GM21528 (cell line): ENCODE measurements around the gene ELP5.

ENCODE experiments used
- ATAC-seq: cut with Tn5 transposase; IDR thresholded peaks from one replicate; pipeline ENCODE4 v1.9.1; 2021; ENCODE audit warnings: mild to moderate bottlenecking, moderate library complexity; ENCODE audit not compliant: unreplicated experiment, low FRiP score

Gene ELP5

DNA sequence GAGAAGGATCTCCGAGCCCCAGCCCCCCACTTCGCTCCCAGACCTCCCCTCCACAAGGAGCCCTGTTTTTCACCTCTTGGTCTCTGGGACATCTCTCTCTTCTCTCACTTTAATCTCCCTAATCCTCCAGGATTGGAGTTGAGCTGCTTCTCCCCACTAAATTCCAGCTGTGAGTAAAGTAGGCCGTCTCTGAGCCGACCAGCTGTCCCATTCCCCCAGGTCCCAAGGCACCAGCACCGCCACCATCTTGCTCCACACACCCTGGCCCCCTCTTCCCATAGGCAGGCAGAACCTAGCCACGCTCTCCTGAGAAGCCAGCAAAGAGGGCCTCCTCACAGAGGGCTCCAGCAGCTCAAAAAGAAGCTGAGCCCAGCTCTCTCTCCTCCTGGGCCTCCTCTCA lies 33.3 kb upstream of the ELP5 start:
- ATAC-seq: no peak

GRCh38 chr17:7219229-7219811 lies 32.7 kb upstream of the ELP5 start:
- ATAC-seq: no peak

DNA sequence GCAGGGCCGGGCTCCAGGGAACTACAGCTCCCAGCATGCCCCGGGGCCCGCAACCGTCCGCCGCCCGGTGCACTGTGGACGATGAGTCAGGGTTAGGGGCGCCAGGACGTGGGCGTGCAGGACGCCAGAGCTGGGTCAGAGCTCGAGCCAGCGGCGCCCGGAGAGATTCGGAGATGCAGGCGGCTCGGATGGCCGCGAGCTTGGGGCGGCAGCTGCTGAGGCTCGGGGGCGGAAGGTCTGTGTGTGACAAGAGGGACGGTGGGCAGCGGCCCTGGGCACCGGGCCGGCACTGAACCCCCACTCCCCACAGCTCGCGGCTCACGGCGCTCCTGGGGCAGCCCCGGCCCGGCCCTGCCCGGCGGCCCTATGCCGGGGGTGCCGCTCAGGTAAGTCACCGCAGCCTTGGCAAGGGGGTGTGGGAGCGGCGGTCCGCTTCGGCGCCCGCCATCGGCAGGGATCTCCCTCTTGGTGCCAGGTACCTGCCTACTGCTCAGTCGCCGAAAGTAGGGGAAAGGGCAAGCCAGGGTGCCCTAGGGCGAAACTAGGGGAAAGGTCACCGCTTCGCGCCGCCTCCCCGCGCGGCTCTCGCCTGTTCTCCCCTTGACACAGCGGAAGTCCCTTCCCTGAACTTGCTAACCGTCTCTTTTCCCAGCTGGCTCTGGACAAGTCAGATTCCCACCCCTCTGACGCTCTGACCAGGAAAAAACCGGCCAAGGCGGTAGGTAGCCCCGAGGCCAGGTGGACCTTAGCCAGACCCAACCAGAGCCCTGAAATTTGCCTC lies 32.0 kb upstream of the ELP5 start, which contains the start of the genes ACADVL and DLG4:
ACADVL (plus strand) TSS at position 127 of the 781 bp plus-strand sequence; CDS start at position 174, 47 bp downstream.
DLG4 (minus strand) TSS at position 25 of the 781 bp plus-strand sequence.
- peak; percentile 61 for ATAC-seq

GRCh38 chr17:7220593-7221277 lies 31.3 kb upstream of the ELP5 start:
- no peak for ATAC-seq

- ATAC-seq: no peak
Observed at GRCh38 chr17:7221278-7222092, 30.5 kb upstream of the ELP5 start.

DNA sequence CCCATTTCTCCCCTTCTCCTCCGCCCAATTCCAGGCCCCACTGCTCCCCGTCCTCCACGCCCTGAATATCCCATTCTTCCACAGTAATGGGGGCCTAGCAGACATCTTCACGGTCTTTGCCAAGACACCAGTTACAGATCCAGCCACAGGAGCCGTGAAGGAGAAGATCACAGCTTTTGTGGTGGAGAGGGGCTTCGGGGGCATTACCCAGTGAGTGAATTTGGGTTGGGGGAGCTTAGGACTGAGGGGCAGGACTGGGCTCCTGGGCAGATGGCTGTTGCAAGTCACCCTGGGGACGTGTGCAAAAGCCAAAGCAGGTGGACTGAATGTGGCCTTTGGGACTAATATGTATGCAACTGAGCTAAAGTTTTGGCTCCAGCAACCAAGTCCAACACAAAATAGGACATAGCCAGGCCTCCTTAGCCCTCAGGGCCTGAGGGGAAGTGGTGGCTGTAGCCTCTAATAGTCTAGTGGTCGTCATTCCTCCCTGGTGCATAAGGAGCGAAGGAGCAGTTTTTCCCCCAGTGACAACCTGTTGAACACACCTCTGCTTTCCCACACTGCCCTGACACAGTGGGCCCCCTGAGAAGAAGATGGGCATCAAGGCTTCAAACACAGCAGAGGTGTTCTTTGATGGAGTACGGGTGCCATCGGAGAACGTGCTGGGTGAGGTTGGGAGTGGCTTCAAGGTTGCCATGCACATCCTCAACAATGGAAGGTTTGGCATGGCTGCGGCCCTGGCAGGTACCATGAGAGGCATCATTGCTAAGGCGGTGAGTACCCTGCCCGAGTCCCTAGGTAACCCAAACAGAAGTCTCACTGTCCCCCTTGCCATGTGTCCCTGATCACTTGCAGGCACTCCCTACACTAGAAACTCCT lies 29.7 kb upstream of the ELP5 start:
- no peak for ATAC-seq

DNA sequence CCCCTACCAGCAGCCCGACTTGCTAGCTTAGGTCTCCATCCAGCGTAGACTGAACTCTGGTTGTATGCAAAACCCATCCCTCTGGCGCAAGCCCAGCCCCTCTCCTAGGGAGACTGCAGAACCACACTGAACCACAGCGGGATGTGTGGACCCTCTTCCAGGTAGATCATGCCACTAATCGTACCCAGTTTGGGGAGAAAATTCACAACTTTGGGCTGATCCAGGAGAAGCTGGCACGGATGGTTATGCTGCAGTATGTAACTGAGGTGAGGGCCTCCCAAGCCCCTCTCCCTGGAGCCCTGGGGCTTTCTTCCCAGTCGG lies 29.1 kb upstream of the ELP5 start:
- no peak for ATAC-seq

DNA sequence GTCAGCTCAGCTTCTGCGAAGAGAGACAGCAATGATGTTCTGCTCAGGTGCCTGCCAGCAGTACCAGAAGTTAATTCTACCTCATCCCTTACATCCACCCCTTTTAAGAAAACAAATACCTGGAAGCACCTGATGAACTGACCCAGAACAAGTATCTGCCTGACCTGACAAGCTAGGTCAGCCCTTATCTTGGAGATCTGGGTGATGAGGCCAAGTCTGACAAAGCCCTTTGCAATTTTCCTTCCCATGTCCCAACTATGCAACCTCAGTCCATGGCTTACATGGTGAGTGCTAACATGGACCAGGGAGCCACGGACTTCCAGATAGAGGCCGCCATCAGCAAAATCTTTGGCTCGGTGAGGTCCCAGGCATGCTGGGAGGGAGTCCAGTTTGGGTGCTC lies 28.6 kb upstream of the ELP5 start:
- no peak for ATAC-seq

GRCh38 chr17:7224110-7224509 lies 27.9 kb upstream of the ELP5 start:
- ATAC-seq: no peak

GRCh38 chr17:7224661-7225111 lies 27.3 kb upstream of the ELP5 start:
- ATAC-seq: no peak

- ATAC-seq: no peak
Observed at GRCh38 chr17:7225711-7226331, 26.2 kb upstream of the ELP5 start.

GRCh38 chr17:7226721-7227710 lies 25.0 kb upstream of the ELP5 start:
- ATAC-seq: no peak

- ATAC-seq: no peak
Observed at GRCh38 chr17:7228920-7229319, 23.1 kb upstream of the ELP5 start.

DNA sequence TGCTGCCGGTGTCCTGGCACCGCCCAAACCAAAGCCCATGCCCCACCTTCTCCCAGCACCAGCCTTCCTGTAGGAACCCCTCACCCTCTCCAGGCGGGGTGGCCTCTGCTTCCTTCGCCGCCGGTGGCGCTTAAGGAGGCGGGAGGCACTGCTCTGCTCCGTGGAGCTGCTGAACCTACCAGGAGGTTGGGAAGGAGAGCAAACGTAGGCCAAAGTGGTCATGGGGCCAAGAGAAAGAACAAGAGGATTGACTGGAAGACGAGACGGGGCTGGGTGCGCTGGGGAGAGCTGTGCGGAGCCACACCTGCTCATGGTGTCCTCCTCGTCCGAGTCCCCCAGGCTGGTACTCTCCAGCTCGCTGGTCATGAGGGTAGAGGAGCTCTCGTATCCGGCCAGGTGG lies 22.5 kb upstream of the ELP5 start:
- no peak for ATAC-seq

DNA sequence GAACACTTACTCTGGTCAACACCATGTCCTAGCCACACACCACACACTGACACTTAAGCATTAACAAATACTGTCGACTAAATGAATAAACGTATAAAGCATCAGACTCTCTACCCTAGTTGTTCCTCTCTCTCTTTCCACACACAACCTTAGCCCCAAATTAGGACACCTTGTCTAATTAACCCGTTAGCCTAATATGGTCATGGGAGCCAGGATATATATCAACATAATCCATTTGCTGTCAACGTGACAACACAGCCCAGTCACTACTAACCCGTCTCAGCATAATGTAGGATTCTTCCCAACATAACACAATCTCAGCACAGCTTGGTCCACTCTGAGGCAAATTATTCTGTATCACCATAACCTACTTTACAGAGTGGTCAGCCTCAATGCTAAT lies 19.9 kb upstream of the ELP5 start:
- no peak for ATAC-seq

- ATAC-seq: no peak
Observed at GRCh38 chr17:7233701-7234082, 18.3 kb upstream of the ELP5 start.

GRCh38 chr17:7234083-7234951 lies 17.7 kb upstream of the ELP5 start, which contains the start of gene DVL2:
DVL2 (minus strand) TSS chr17:7234517; CDS start chr17:7234262, 255 bp downstream.
- peak; percentile 53 for ATAC-seq
